Measurements from ENCODE around the gene C5orf34. TPM values are rescaled to one million over a fixed set of nuclear protein-coding genes. Genes with fewer than 3 reads are reported as not detected.

Gene C5orf34
- total and polyA plus RNA-seq, 2 donors (not counting 3 experiments of a cell fraction or from before 2014, with no cell fraction given) = 2.1 to 6.5 TPM

DNA sequence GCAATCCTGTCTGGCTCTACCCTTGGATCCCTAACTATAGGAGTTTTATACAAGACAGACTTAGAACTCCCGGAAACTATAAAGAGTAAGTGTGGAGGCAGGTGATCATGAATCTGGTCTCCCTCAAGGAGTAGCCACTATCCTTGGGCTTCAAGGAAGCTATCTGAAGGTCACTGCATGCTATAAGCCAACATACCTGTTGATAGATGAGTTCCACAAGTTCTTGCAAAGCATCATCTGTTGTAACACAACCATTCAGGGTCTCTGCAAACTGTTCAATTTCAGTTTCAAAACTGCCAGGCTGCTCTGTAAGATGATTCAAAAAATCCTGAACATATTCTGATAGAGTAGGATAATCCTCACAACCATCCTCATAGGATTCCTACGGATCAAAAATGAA lies 32.6 kb upstream of the C5orf34 start:
- Histone ChIP-seq H3K79me2 (ENCODE audit: control insufficient read depth, insufficient read depth, low read length) (peaks cover 53% of the 10 kb centered on the region), H2AFZ (ENCODE audit: low read depth, low read length) (no peak overlapping the region), H3K27ac (ENCODE audit: insufficient read depth, low read depth, low read length) (no peak overlapping the region), H4K20me1 (replicated peaks; ENCODE audit: control insufficient read depth, extremely low read depth, insufficient read depth, low read length) (peaks cover 7% of the 10 kb centered on the region), H3K4me3 (replicated peaks in 1 of 3; ENCODE audit: insufficient read depth in 1 of 3, low read depth in 1 of 3, low read length in 3 of 3) (no peak overlapping the region), H3K4me2 (ENCODE audit: insufficient read depth, low read length) (no peak overlapping the region), H3K9me1 (replicated peaks; ENCODE audit: control insufficient read depth, extremely low read depth, insufficient read depth, low read length) (no peaks in the 10 kb centered on the region), H3K9me3 (replicated peaks; ENCODE audit: control insufficient read depth, insufficient read depth, low read length) (no peaks in the 10 kb centered on the region), H3K4me1 (ENCODE audit: control insufficient read depth, extremely low read depth, insufficient read depth, low read length) (no peaks in the 10 kb centered on the region), H3K9ac (replicated peaks; ENCODE audit: extremely low read depth, insufficient read depth, low read length) (no peak overlapping the region), H3K36me3 (ENCODE audit: control insufficient read depth in 2 of 2, extremely low read depth in 1 of 2, insufficient read depth in 2 of 2, low read length in 2 of 2) (peaks cover 17 to 37% of the 10 kb centered on the region in 2 experiments), H3K27me3 (ENCODE audit: control insufficient read depth in 2 of 2, insufficient read depth in 2 of 2, low read length in 2 of 2) (no peaks in the 10 kb centered on the region)
- FAIRE-seq (peak; percentile 78), DNase-seq (ENCODE audit: low read depth, low spot score) (no peak)
- no peak for TF ChIP-seq EZH2 (IDR thresholded peaks at IDR 0.05; ENCODE audit: borderline replicate concordance, low read depth, low read length, severe bottlenecking)
- no peak for TF ChIP-seq JUN (IDR thresholded peaks at IDR 0.05; ENCODE audit: borderline replicate concordance, insufficient read depth, insufficient read length, low read depth)
- TF ChIP-seq POLR2A (IDR thresholded peaks at IDR 0.05; ENCODE audit: low read depth, low read length) = no peak
- no peak for TF ChIP-seq FOS (IDR thresholded peaks at IDR 0.05; ENCODE audit: borderline replicate concordance, insufficient read depth, low read length)
- TF ChIP-seq, protein P1, sequence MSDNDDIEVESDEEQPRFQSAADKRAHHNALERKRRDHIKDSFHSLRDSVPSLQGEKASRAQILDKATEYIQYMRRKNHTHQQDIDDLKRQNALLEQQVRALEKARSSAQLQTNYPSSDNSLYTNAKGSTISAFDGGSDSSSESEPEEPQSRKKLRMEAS (IDR thresholded peaks at IDR 0.05; ENCODE audit: insufficient read depth, insufficient read length) = no peak
- TF ChIP-seq CTCF (IDR thresholded peaks at IDR 0.05; ENCODE audit: extremely low read depth in 1 of 2, insufficient read depth in 1 of 2, low read depth in 1 of 2, low read length in 2 of 2) = no peak
- no peak for TF ChIP-seq GATA2 (IDR thresholded peaks at IDR 0.05; ENCODE audit: insufficient read depth, insufficient read length, low read depth, low read length)
- TF ChIP-seq POLR2AphosphoS5 (IDR thresholded peaks at IDR 0.05; ENCODE audit: insufficient read depth, low read depth, low read length) = no peak
- no peak for TF ChIP-seq MYC (IDR thresholded peaks at IDR 0.05; ENCODE audit: low read depth, low read length)
- intact Hi-C loops (cut with micrococcal nuclease) (no loop called here), dilution Hi-C loops (cut with MboI; ENCODE audit: extremely low pct_ligation_motif_present, low sequenced_read_pairs) (no loop called here)
- ChIA-PET POLR2A (no interaction called here), CTCF (interaction anchor here (1.2 kb wide), 1 partner anchor 15 kb away, joined by 3 read pairs; no protein-coding TSS in a partner anchor)
- no TSS peak for BruUV-seq (replicated peaks)
